Heart left ventricle (tissue), 13 donors: Measurements from ENCODE around the gene FMR1.

Experiments
- POLR2A ChIP-seq, 2 donors: fragments of 450-650 bp; IDR thresholded peaks; one replicate each; pipeline ENCODE4 v1.6.1; 2017; ENCODE audit warnings: antibody characterized with exemption in 2 of 2, mild to moderate bottlenecking in 2 of 2, moderate library complexity in 2 of 2
- TF ChIP-seq, protein P1 (sequence below), 12 donors: fragments of 200-600 bp; sonication (generic) in 4 of 12; IDR thresholded peaks; one replicate each; pipeline versions ENCODE4 v1.5.0 to v1.8.0; 2018 to 2022; ENCODE audit warnings: antibody characterized with exemption in 12 of 12, mild to moderate bottlenecking in 5 of 12
- donor health status: ischemic (EF 13 %, LVEDD 7.1; RV severe dilation, severe dysfunction).
- donor health status: DM: no; HTN: yes; CAD: no.
- donor health status: DM: no; HTN: no; CAD: no.
- donor health status: ischemic (EF 25% LVEDD 6.9; RV normal size, moderate dysfunction).
- donor health status: ischemic (EF 25% LVEDD 5.7; RV mildly dilated, moderate dysfunction).
- donor health status: ischemic (EF 35%, LVEDD 5.7; RV mildly dilated, moderate dysfunction).
- donor health status: nonischemic (EF 11% LVEDD 7.7; RV severe dilation, severe dysfunction).
- donor health status: DM: yes; HTN: yes; CAD: no.
- donor health status: PGD.
- donor health status: ischemic (EF 29% LVEDD 5.4; RV normal size, mild dysfunction).
- donor health status: nonischemic (EF 23%, LVEDD 6.1; RV moderate dilation, normal function).

DNA sequence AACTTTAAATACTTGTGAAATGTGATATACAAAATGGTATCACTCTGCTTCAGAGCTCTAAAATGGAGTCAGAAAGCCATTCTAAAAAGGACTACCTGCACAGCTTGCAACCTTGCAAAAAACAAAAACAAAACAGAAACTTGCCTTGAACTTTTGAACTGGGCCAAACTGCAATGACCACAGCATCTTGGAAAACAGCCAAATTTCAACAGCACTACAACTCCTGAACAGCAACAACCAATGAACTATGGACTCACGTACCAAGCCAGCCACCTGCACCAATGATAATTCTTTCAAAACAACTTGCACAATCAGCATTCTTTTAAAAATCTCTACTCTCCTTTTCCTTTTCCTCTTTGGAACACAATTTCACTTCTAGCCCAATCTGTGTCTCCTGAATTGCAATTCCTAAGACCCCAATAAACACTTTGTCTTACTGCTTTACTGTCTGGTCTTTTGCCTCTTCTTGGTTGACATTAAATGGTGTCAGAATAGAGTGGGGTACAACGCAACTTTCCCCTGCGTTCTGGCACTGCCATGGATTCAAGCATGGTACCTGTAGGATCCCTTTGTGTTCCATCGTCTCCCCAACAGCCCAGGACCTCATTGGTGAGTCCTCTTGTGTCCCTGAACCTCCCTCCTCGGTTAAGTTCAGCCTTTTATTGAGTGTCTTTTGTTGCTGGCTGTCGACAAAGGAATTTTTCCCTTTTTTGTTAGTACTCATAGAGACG, 35.7 kb upstream of the FMR1 start:
- TF ChIP-seq, protein P1, sequence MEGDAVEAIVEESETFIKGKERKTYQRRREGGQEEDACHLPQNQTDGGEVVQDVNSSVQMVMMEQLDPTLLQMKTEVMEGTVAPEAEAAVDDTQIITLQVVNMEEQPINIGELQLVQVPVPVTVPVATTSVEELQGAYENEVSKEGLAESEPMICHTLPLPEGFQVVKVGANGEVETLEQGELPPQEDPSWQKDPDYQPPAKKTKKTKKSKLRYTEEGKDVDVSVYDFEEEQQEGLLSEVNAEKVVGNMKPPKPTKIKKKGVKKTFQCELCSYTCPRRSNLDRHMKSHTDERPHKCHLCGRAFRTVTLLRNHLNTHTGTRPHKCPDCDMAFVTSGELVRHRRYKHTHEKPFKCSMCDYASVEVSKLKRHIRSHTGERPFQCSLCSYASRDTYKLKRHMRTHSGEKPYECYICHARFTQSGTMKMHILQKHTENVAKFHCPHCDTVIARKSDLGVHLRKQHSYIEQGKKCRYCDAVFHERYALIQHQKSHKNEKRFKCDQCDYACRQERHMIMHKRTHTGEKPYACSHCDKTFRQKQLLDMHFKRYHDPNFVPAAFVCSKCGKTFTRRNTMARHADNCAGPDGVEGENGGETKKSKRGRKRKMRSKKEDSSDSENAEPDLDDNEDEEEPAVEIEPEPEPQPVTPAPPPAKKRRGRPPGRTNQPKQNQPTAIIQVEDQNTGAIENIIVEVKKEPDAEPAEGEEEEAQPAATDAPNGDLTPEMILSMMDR (IDR thresholded peaks at IDR 0.05), result no peak
- no peak for TF ChIP-seq POLR2A (IDR thresholded peaks at IDR 0.05)
